IMR-90 (cell line): Measurements from ENCODE around the gene IFIT5. TPM values are rescaled to one million over a fixed set of nuclear protein-coding genes. Genes with fewer than 3 reads are reported as not detected.
"Not testable (repeated sequence)": the region's sequence is repeated elsewhere in the genome, so short reads cannot be mapped to it uniquely, and the experiment has no call there.

Experiments used
- ATAC-seq: fragments of 200-7000 bp; cut with Tn5 transposase; 2 replicates; pipeline ENCODE4 v1.9.1; 2020; ENCODE audit warnings: low read depth, mild to moderate bottlenecking, moderate library complexity
- BruUV-seq: library from RNA; stranded (reverse); fragments of 400-500 nt; replicated peaks from 2 replicates; lab custom pipeline; 2021; lab: Mats Ljungman, UMichigan
- CTCF ChIA-PET: fragments of 300-600 bp; formaldehyde crosslinking; extraction: SDS; loops from one replicate; lab custom pipeline; 2021; ENCODE audit warnings: antibody characterized with exemption; lab: Yijun Ruan, JAX
- POLR2A ChIA-PET: fragments of 300-600 bp; sonication (Branson Sonifier 250); formaldehyde crosslinking; loops from one replicate; lab custom pipeline; 2022; ENCODE audit warnings: antibody characterized with exemption; ENCODE audit not compliant: unreplicated experiment; lab: Charles Lee
- DNase-seq: peaks from one replicate; pipeline ENCODE4 v3.0.0; 2013
- H2AFZ ChIP-seq: replicated peaks from 2 replicates; pipeline ENCODE3; 2013; ENCODE audit warnings: low read length, mild to moderate bottlenecking; ENCODE audit not compliant: poor library complexity
- H2AK5ac ChIP-seq: 2 replicates; pipeline ENCODE4 v1.6.1; 2013; ENCODE audit warnings: low read depth, low read length, inconsistent platforms
- H2AK9ac ChIP-seq: replicated peaks from 2 replicates; pipeline ENCODE3; 2013; ENCODE audit warnings: mild to moderate bottlenecking, low read depth, low read length, moderate library complexity; ENCODE audit not compliant: poor library complexity
- H2BK120ac ChIP-seq: 2 replicates; pipeline ENCODE4 v1.6.1; 2013; ENCODE audit warnings: low read depth, low read length, inconsistent platforms
- H2BK15ac ChIP-seq: 3 replicates; pipeline ENCODE4 v1.6.1; 2013; ENCODE audit warnings: low read depth, low read length, inconsistent platforms
- H2BK20ac ChIP-seq: 2 replicates; pipeline ENCODE4 v1.6.1; 2013; ENCODE audit warnings: low read depth, mild to moderate bottlenecking, inconsistent platforms, low read length, moderate library complexity
- H2BK5ac ChIP-seq: 2 replicates; pipeline ENCODE4 v1.6.1; 2013; ENCODE audit warnings: mild to moderate bottlenecking, low read depth, low read length, inconsistent platforms; ENCODE audit not compliant: poor library complexity, severe bottlenecking
- H3K14ac ChIP-seq: replicated peaks from 2 replicates; pipeline ENCODE4 v1.6.1; 2013; ENCODE audit warnings: low read depth, low read length, inconsistent platforms
- H3K18ac ChIP-seq: 2 replicates; pipeline ENCODE4 v1.6.1; 2013; ENCODE audit warnings: low read depth, low read length, control low read depth
- H3K23ac ChIP-seq: 2 replicates; pipeline ENCODE4 v1.6.1; 2013; ENCODE audit warnings: low read depth, low read length, inconsistent platforms
- H3K27ac ChIP-seq: 2 replicates; pipeline ENCODE4 v1.5.1; 2013; ENCODE audit warnings: mild to moderate bottlenecking, control low read depth, low read length; ENCODE audit not compliant: insufficient read depth
- H3K27me3 ChIP-seq: 2 replicates; pipeline ENCODE4 v1.6.1; 2013; ENCODE audit warnings: low read length; ENCODE audit not compliant: control insufficient read depth, insufficient read depth
- H3K36me3 ChIP-seq: 2 replicates; pipeline ENCODE4 v1.6.1; 2013; ENCODE audit warnings: low read length, mixed read lengths; ENCODE audit not compliant: control insufficient read depth, insufficient read depth
- H3K4ac ChIP-seq: 2 replicates; pipeline ENCODE4 v1.6.1; 2013; ENCODE audit warnings: low read depth, low read length, inconsistent platforms
- H3K4me1 ChIP-seq: 2 replicates; pipeline ENCODE4 v1.6.1; 2013; ENCODE audit warnings: low read length, mixed read lengths; ENCODE audit not compliant: control insufficient read depth, insufficient read depth
- H3K4me2 ChIP-seq: 2 replicates; pipeline ENCODE4 v1.6.1; 2013; ENCODE audit warnings: low read depth, mild to moderate bottlenecking, control low read depth, low read length, moderate library complexity
- H3K4me3 ChIP-seq: 2 replicates; pipeline ENCODE4 v1.5.1; 2013; ENCODE audit warnings: low read depth, mild to moderate bottlenecking, control low read depth, low read length, moderate library complexity; ENCODE audit not compliant: insufficient read depth
- H3K56ac ChIP-seq: 2 replicates; pipeline ENCODE4 v1.6.1; 2013; ENCODE audit warnings: low read length, inconsistent platforms; ENCODE audit not compliant: insufficient read depth; ENCODE audit errors: extremely low read depth
- H3K79me1 ChIP-seq, 2 experiments: 2 replicates each; pipeline ENCODE4 v1.6.1; 2013; ENCODE audit warnings: low read length in 2 of 2, inconsistent platforms in 1 of 2, low read depth in 1 of 2
- H3K9ac ChIP-seq: 2 replicates; pipeline ENCODE4 v1.6.1; 2013; ENCODE audit warnings: low read depth, low read length, control low read depth
- H3K9me1 ChIP-seq: 2 replicates; pipeline ENCODE4 v1.6.1; 2013; ENCODE audit warnings: low read length, inconsistent platforms; ENCODE audit not compliant: insufficient read depth
- H3K9me3 ChIP-seq: 2 replicates; pipeline ENCODE4 v1.6.1; 2013; ENCODE audit warnings: low read length; ENCODE audit not compliant: control insufficient read depth, insufficient read depth
- H4K20me1 ChIP-seq: 2 replicates; pipeline ENCODE4 v1.6.1; 2013; ENCODE audit warnings: low read length, inconsistent platforms; ENCODE audit not compliant: insufficient read depth
- H4K5ac ChIP-seq: 2 replicates; pipeline ENCODE4 v1.6.1; 2013; ENCODE audit warnings: mild to moderate bottlenecking, low read depth, low read length, control low read depth
- H4K8ac ChIP-seq, 2 experiments: 2 replicates each; pipeline ENCODE4 v1.6.1; 2013; ENCODE audit warnings: low read depth in 2 of 2, low read length in 2 of 2, control low read depth in 1 of 2, inconsistent platforms in 1 of 2
- H4K91ac ChIP-seq: 2 replicates; pipeline ENCODE4 v1.6.1; 2013; ENCODE audit warnings: low read depth, low read length, inconsistent platforms; ENCODE audit not compliant: insufficient read depth
- POLR2A ChIP-seq: IDR thresholded peaks from 2 replicates; pipeline ENCODE4 v1.6.1; 2012; ENCODE audit warnings: mild to moderate bottlenecking, low read depth, low read length
- WGBS, 2 experiments: methylation state at CpG; one replicate each; pipeline versions ENCODE4 v1.1.5 to v1.1.7; 2013; ENCODE audit warnings: missing lambda C conversion rate in 2 of 2; ENCODE audit not compliant: insufficient read length in 1 of 2; ENCODE audit errors: extremely low coverage in 2 of 2; 5-methylcytosine and 5-hydroxymethylcytosine counted together
- dilution Hi-C: fragments of 300-500 bp; cut with HindIII; formaldehyde crosslinking; loops from one replicate; pipeline ENCODE4 v1.14.3; 2018; ENCODE audit warnings: low sequenced_read_pairs; ENCODE audit not compliant: unreplicated experiment
- in situ Hi-C: fragments of 300-500 bp; cut with MboI; formaldehyde crosslinking; loops from 3 replicates; pipeline ENCODE4 v1.14.3; 2019; ENCODE audit warnings: low sequenced_read_pairs, inconsistent platforms, mixed read lengths
- intact Hi-C: fragments of 100-400 bp; cut with micrococcal nuclease; formaldehyde crosslinking; loops from 2 replicates; pipeline ENCODE4 v1.10.0; 2022
- polyA plus RNA-seq, 3 experiments: library from polyadenylated mRNA; depleted of rRNA; stranded (reverse); fragments of >200 nt; gene quantifications; 2 replicates each; pipeline ENCODE4 v1.2.3, GENCODE V29; 2012; ENCODE audit warnings: low replicate concordance in 1 of 3
- total RNA-seq: library from RNA; depleted of rRNA; stranded (reverse); fragments of >200 nt; gene quantifications from 2 replicates; pipeline ENCODE4 v1.2.3, GENCODE V29; 2012

IFIT5 gene
- total and polyA plus RNA-seq, 2 of the 4 experiments (the other 2 are of a cell fraction): 5.2 to 18.1 TPM

GRCh38 chr10:89390476-89391225 is 23.7 kb upstream of the IFIT5 start (continued):
- no peak for TF ChIP-seq POLR2A

DNA sequence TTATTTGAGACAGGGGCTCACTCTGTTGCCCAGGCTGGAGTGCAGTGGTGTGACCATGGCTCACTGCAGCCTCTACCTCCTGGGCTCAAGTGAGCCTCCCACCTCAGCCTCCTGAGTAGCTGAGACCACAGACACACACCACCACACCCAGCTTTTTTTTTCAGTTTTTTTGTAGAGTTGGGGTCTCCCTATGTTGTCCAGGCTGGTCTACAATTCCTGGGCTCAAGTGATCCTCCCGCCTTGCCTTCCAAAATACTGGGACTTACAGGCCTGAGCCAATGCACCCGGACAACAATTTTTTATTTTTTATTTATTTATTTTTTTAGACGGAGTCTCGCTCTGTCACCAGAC is 23.2 kb upstream of the IFIT5 start:
- H2BK120ac ChIP-seq, POLR2A ChIA-PET, ATAC-seq, H3K4ac ChIP-seq, H3K23ac ChIP-seq, H3K9me3 ChIP-seq, H3K9ac ChIP-seq, H3K14ac ChIP-seq, H3K9me1 ChIP-seq, H3K56ac ChIP-seq, H4K8ac ChIP-seq, H3K36me3 ChIP-seq, H2BK20ac ChIP-seq, dilution Hi-C loops, H2BK5ac ChIP-seq, H4K20me1 ChIP-seq, H2AK9ac ChIP-seq, H3K18ac ChIP-seq, BruUV-seq, CTCF ChIA-PET, H3K79me1 ChIP-seq, DNase-seq, H2BK15ac ChIP-seq, H2AFZ ChIP-seq, H4K91ac ChIP-seq, H3K27me3 ChIP-seq, intact Hi-C loops, H3K27ac ChIP-seq, in situ Hi-C loops, H4K5ac ChIP-seq, H3K4me1 ChIP-seq, H2AK5ac ChIP-seq, H3K4me2 ChIP-seq, H3K4me3 ChIP-seq: not testable (repeated sequence)
- WGBS, 2 experiments: no CpG with 5 or more reads among the region's 4 CpGs
